ENCODE data around the gene CDC42BPG. TPM values are rescaled to one million over a fixed set of nuclear protein-coding genes. Genes with fewer than 3 reads are reported as not detected.

The CDC42BPG gene
- total RNA-seq, 1 experiment from 2014 or later, result 21.6 TPM

DNA sequence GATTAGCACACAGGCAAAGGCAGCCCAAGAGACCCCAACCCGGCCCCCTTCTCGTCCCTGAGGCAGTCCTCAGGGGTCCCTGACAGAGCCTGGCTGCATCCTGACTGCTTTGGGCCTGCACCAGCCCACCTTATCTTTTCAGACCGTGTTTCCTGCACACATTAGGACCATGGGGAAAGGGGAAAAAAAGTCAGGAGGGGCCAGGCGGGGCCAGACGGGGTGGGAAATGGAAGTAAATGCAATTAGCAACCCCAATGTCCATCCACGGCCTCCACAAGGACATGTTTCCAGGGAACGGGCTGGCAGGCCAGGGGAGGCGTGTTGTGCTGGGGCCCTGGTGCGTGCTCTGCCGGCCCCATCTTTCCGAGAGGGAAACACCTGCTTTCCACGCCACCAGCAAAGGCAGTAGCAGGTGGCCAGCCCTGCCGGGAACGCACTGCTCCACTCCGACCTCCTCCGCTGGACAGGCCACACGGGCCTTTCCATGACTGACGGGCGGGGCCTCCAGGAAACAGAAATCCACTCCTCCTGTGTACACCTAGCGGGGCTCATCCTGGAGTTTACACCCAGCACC lies 26.5 kb upstream of the CDC42BPG start (continued):
- TF ChIP-seq PREB (CRISPR knock-in tag; IDR thresholded peaks at IDR 0.05; ENCODE audit: borderline replicate concordance), result no peak
- TF ChIP-seq NR1H2 (CRISPR knock-in tag; IDR thresholded peaks at IDR 0.05), result no peak

DNA sequence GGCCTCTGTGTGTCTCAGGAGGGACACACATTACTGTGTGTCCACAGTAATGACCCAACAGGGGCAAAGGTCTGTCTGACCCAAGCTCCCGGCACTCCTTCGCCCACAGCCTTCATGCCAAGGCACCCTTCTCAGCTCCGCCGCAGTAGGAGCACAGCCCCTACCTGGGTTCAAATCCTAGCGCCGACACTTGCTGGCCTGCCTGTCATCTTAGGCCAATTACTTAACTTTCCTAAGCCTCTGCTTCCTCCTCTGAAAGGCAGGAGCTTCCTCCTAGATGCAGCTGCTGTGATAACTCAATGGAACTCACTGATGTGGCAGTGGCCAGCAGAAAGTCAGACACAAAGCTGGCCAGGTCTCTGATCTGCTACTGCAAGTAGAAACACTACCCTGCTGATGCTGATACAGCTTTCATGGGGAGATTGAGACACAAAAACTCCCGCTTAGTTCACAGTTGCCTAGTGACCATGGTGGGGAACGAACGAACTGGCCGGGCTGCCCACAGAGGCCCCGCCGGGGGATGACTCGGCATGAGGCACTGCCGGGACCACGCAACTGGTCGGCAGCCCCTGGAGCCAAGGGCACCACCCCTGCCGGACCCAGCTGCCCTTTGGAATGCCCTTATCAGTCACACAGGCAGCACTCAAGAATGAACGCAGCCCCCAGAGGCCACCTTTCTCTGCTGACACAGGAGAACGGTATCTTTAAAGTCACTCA lies 25.9 kb upstream of the CDC42BPG start:
- TF ChIP-seq ZNF138 (CRISPR knock-in tag; conservative IDR thresholded peaks at IDR 0.05) (no peak), AFF4 (CRISPR knock-in tag; IDR thresholded peaks at IDR 0.05; ENCODE audit: borderline replicate concordance) (no peak), GABPB1 (CRISPR knock-in tag; IDR thresholded peaks at IDR 0.05) (0 out of 2 replicates have a peak, but pooled peaks have one; percentile 14), MYBL2 (CRISPR knock-in tag; IDR thresholded peaks at IDR 0.05) (no peak)
- TF ChIP-seq, protein P1, sequence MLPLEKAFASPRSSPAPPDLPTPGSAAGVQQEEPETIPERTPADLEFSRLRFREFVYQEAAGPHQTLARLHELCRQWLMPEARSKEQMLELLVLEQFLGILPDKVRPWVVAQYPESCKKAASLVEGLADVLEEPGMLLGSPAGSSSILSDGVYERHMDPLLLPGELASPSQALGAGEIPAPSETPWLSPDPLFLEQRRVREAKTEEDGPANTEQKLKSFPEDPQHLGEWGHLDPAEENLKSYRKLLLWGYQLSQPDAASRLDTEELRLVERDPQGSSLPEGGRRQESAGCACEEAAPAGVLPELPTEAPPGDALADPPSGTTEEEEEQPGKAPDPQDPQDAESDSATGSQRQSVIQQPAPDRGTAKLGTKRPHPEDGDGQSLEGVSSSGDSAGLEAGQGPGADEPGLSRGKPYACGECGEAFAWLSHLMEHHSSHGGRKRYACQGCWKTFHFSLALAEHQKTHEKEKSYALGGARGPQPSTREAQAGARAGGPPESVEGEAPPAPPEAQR (CRISPR knock-in tag; IDR thresholded peaks at IDR 0.05), result no peak
- TF ChIP-seq, protein P2, sequence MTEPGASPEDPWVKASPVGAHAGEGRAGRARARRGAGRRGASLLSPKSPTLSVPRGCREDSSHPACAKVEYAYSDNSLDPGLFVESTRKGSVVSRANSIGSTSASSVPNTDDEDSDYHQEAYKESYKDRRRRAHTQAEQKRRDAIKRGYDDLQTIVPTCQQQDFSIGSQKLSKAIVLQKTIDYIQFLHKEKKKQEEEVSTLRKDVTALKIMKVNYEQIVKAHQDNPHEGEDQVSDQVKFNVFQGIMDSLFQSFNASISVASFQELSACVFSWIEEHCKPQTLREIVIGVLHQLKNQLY (CRISPR knock-in tag; IDR thresholded peaks at IDR 0.05), result no peak
- TF ChIP-seq, protein P3, sequence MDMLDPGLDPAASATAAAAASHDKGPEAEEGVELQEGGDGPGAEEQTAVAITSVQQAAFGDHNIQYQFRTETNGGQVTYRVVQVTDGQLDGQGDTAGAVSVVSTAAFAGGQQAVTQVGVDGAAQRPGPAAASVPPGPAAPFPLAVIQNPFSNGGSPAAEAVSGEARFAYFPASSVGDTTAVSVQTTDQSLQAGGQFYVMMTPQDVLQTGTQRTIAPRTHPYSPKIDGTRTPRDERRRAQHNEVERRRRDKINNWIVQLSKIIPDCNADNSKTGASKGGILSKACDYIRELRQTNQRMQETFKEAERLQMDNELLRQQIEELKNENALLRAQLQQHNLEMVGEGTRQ (CRISPR knock-in tag; IDR thresholded peaks at IDR 0.05), result no peak
- no peak for DNase-seq (ENCODE audit: low spot score)
- Mint-ChIP-seq H3K9me3 (no peaks in the 10 kb centered on the region), H3K27me3 (ENCODE audit: low read depth) (no peaks in the 10 kb centered on the region), H3K27ac (peak overlapping the region; percentile 45; the same call in 1 of the 2 replicates), H3K4me3 (no peak overlapping the region), H3K4me1 (no peaks in the 10 kb centered on the region), H3K36me3 (no peaks in the 10 kb centered on the region; the same call in 1 of the 2 replicates)
- CTCF ChIA-PET, result interaction anchor here (0.7 to 4.9 kb wide), 8 partner anchors 10 to 208 kb away, joined by 3 to 61 read pairs (median 8); partner anchors contain the start of gene BATF2
- POLR2A ChIA-PET, result no interaction called here
- ATAC-seq, result no peak

DNA sequence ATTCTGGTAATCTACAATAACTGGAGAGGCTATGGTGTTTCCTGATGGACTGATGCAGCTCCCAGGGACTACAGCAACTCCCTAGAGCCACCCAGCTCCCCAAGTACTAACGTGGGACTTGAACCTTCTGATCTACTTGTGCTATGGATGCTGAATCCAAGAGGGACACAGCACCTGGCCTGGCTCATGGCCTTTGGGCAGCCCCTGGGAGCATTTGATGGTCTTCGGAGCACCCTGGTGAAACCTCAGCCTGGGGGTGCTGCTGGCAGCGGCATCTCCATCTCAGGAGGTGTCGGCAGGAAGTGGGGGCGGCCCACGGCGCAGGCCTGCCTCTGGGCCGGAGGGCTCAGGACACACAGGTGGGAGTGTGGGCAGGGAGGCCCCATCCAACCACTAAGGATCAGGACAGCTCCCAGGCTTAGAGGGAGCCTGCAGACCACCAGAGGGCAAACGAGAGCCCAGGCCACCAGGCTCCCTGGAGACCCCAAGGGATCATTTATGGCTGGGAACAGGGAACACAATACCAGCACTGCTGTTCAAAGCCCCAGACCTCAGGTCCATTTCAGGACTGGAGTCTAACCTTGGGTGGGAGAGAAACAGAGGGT lies 25.2 kb upstream of the CDC42BPG start:
- H3K9me3 Mint-ChIP-seq, result no peaks in the 10 kb centered on the region
- no peak overlapping the region for H3K4me3 Mint-ChIP-seq
- ChIA-PET POLR2A (interaction anchor here (0.5 to 0.6 kb wide), 2 partner anchors 161 to 208 kb away, joined by 3 read pairs; no protein-coding TSS in a partner anchor), CTCF (interaction anchor here (0.7 to 4.9 kb wide), 13 partner anchors 9 to 241 kb away, joined by 3 to 61 read pairs (median 4); partner anchors contain the start of genes BATF2 and EHD1)
- H3K36me3 Mint-ChIP-seq, result no peaks in the 10 kb centered on the region; the same call in 1 of the 2 replicates
- no peaks in the 10 kb centered on the region for H3K27me3 Mint-ChIP-seq (ENCODE audit: low read depth)
- no peak overlapping the region for H3K27ac Mint-ChIP-seq
- H3K4me1 Mint-ChIP-seq, result no peaks in the 10 kb centered on the region
- DNase-seq (ENCODE audit: low spot score) (no peak), ATAC-seq (peak; percentile 86)
- TF ChIP-seq, protein P4, sequence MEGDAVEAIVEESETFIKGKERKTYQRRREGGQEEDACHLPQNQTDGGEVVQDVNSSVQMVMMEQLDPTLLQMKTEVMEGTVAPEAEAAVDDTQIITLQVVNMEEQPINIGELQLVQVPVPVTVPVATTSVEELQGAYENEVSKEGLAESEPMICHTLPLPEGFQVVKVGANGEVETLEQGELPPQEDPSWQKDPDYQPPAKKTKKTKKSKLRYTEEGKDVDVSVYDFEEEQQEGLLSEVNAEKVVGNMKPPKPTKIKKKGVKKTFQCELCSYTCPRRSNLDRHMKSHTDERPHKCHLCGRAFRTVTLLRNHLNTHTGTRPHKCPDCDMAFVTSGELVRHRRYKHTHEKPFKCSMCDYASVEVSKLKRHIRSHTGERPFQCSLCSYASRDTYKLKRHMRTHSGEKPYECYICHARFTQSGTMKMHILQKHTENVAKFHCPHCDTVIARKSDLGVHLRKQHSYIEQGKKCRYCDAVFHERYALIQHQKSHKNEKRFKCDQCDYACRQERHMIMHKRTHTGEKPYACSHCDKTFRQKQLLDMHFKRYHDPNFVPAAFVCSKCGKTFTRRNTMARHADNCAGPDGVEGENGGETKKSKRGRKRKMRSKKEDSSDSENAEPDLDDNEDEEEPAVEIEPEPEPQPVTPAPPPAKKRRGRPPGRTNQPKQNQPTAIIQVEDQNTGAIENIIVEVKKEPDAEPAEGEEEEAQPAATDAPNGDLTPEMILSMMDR (IDR thresholded peaks at IDR 0.05), result peak; percentile 15; the same call in 1 of the 2 replicates
- TF ChIP-seq PRDM15 (CRISPR knock-in tag; IDR thresholded peaks at IDR 0.05) (no peak), CREM (CRISPR knock-in tag; IDR thresholded peaks at IDR 0.05) (no peak), PREB (CRISPR knock-in tag; IDR thresholded peaks at IDR 0.05; ENCODE audit: borderline replicate concordance) (no peak)
